ENCODE results near the gene TSC22D4.

Gene TSC22D4

GRCh38 chr7:100428967-100429636, 49.9 kb downstream of the TSC22D4 start:
- peak; percentile 100 for DNase-seq (ENCODE audit: low read depth in 2 of 2)

- DNase-seq (ENCODE audit: low read depth in 2 of 2), result peak; percentile 90 to 96
Measured at GRCh38 chr7:100428199-100428966, 50.6 kb downstream of the TSC22D4 start, which contains the start of gene ZCWPW1. ZCWPW1 (minus strand) TSS chr7:100428703; CDS start chr7:100420649, 8,054 bp downstream.

- no peak for DNase-seq (ENCODE audit: low read depth in 2 of 2)
Measured at GRCh38 chr7:100427762-100428198, 51.2 kb downstream of the TSC22D4 start.

GRCh38 chr7:100426516-100426915, 52.5 kb downstream of the TSC22D4 start:
- DNase-seq (ENCODE audit: low read depth in 2 of 2), result no peak

GRCh38 chr7:100425347-100425746, 53.7 kb downstream of the TSC22D4 start:
- DNase-seq (ENCODE audit: low read depth in 2 of 2), result no peak

- no peak for DNase-seq (ENCODE audit: low read depth in 2 of 2)
Measured at GRCh38 chr7:100423315-100423714, 55.7 kb downstream of the TSC22D4 start.

GRCh38 chr7:100419660-100420226, 59.3 kb downstream of the TSC22D4 start:
- DNase-seq (ENCODE audit: low read depth in 2 of 2), result no peak

- DNase-seq (ENCODE audit: low read depth in 2 of 2), result no peak
Measured at GRCh38 chr7:100418930-100419659, 59.9 kb downstream of the TSC22D4 start.
